Measurements from ENCODE around the gene FAAP100.

Gene FAAP100

DNA sequence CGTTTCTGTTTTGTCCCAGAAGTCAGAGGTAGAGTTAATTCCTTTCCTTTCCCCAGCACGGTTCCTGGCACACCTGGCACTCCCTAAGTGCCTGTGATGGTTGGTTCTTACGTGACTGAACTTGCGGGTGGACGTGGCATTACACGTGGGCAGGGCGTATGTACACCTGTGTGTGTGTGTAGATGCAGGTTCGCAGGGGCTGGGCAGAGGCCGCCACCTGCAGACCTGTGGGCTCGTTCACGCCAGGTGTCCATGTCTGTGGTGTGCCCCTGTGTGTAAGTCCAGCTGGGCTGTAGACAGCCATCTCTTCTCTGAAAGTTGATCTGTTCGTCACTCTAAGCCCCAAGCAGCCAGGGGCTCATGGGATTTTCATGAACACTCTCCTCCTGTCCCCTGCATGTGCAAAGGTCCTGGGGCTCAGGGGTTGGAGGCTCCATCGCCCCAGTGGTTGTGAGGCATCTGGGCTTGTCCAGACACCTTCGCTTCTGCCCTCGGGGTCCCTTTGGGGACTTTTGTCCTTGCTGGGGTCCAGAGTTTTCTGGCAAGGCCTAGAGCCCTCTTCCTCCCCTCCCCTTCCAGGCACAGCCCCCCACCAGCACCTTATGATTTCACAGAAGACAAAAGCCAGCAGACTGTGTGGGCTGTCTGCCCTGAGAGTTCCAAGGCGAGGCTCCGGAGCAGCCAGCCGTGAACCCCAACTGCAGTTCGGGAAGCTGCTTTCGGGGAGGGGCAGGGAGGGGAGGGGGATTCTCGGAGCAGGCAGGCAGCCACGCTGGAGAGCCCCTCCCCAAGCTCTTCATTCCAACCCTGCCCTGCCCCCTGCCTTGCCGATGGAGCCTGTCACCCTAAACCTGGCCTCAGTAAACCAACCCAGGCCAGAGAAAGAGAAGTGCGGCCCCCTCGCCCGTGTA, 29.4 kb downstream of the FAAP100 start:
- Histone ChIP-seq H3K9me3 (no peaks in the 10 kb centered on the region), H3K4me3 (ENCODE audit: low read depth, low read length) (no peak overlapping the region), H3K27me3 (peaks cover 5% of the 10 kb centered on the region), H3K4me1 (no peaks in the 10 kb centered on the region), H3K36me3 (no peaks in the 10 kb centered on the region)
- TF ChIP-seq, protein P1, sequence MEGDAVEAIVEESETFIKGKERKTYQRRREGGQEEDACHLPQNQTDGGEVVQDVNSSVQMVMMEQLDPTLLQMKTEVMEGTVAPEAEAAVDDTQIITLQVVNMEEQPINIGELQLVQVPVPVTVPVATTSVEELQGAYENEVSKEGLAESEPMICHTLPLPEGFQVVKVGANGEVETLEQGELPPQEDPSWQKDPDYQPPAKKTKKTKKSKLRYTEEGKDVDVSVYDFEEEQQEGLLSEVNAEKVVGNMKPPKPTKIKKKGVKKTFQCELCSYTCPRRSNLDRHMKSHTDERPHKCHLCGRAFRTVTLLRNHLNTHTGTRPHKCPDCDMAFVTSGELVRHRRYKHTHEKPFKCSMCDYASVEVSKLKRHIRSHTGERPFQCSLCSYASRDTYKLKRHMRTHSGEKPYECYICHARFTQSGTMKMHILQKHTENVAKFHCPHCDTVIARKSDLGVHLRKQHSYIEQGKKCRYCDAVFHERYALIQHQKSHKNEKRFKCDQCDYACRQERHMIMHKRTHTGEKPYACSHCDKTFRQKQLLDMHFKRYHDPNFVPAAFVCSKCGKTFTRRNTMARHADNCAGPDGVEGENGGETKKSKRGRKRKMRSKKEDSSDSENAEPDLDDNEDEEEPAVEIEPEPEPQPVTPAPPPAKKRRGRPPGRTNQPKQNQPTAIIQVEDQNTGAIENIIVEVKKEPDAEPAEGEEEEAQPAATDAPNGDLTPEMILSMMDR (IDR thresholded peaks at IDR 0.05; ENCODE audit: low read depth, low read length): peak; percentile 46; the same call in 1 of the 2 replicates
- peak; percentile 63 for DNase-seq

DNA sequence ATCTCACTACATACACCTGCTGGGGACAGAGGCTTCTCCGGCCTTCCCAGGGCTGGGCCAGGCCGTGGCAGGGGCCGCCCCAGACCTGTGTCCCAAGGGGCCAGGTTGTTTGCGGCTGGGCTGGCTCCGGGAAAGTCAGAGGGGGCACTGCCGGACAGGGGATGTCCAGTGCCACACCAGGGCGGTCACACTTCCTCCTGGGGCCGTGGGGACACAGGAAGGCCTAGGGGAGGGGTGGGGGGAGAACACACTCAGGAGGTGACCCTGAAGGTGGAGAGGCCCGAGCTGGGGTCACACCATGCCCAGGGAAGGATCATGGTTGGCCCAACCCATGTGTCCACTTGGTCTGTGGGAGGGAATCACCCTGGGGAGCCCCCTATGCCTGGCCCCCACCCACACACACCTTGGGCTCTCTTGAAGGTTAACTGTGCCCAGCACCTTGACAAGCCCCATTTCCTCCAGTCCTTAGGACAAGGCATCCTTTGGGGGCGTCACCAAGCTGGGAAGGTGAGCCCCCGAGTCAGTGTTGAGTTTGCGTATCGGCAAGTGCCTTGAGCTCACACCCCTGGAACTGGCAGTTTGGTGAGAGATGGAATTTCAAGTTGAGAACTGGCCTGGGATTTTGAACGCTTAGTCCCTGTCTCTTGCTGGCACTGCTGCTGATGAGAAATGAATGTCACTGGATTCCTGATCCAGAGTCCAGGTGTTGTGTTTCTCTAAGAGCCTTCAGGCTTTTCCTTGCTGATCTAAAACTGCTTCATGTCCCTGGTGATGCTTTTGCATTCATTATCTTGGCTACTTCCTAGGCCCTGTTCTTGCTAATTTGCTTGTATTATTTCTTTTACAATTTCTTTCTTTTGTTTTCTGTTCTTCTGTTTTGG, 31.9 kb downstream of the FAAP100 start:
- H3K27me3 ChIP-seq: no peaks in the 10 kb centered on the region
- no peaks in the 10 kb centered on the region for H3K9me3 ChIP-seq
- TF ChIP-seq, protein P1 (IDR thresholded peaks at IDR 0.05; ENCODE audit: low read depth, low read length): no peak
- H3K4me3 ChIP-seq (ENCODE audit: low read depth, low read length): no peak overlapping the region
- no peaks in the 10 kb centered on the region for H3K4me1 ChIP-seq
- no peaks in the 10 kb centered on the region for H3K36me3 ChIP-seq
- no peak for DNase-seq

DNA sequence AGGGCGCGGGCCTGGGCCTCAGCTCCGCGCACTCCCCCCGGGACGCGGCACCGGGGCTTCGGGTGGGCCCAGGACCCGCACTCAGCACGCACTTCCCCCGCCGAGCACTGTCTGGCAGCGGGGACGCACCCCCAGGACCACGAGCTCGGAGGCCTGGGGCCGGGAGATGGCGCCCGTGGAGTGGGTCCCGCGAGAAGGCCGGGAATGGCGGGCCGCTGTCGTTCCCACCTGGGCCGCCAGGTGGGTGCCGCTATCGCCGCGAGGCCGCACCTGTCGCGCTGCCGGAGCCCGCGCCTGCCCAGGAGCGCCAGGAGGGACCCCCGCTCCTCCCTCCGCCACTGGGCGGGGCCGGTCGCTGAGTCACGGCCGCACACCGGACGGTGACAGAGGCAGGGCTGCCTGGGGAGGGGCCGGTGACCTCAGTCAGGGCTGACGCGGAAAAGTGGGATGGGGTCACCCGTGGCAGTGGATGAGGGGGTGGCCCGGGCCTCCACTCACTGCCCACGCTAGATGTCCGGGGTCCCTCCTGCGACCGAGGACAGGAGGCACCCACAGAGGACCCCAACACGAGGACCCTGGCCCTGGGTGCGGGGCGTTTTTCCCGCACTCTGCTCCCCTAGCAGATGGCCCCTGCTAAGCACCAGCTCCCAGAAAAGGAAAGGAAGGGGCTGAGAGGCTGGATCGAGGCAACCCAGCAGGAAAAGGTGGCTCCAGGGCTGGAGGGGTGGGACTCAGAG, 32.7 kb downstream of the FAAP100 start:
- H3K36me3 ChIP-seq: no peaks in the 10 kb centered on the region
- TF ChIP-seq, protein P1 (IDR thresholded peaks at IDR 0.05; ENCODE audit: low read depth, low read length): no peak
- no peaks in the 10 kb centered on the region for H3K27me3 ChIP-seq
- no peak overlapping the region for H3K4me3 ChIP-seq (ENCODE audit: low read depth, low read length)
- no peaks in the 10 kb centered on the region for H3K4me1 ChIP-seq
- no peaks in the 10 kb centered on the region for H3K9me3 ChIP-seq
- no peak for DNase-seq

DNA sequence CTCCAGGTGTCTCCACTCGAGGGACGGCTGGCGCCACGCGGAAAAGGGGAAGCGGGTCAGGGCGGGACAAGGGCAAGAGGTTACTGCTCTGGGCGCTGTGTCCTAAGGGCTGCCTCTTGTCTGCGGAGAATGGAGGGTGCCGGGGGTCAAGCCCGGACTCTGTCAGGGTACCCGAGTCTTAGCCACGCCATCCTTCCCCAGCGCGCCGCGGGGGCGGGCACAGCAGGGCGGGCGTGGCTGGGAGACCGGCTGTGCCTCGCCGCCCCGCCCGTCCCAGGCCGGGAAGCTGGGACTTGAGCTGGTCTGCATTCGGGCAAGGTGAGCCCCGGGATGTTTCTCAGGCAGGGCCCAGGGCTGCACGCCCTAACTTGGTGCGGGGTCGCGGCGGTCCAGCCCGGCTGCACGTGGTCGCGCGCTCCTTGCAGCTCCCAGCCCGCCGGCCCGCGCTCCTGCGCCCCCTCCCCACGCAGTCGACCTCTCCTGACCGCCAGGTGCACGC, 33.3 kb downstream of the FAAP100 start:
- DNase-seq: no peak
- Histone ChIP-seq H3K27me3 (no peaks in the 10 kb centered on the region), H3K4me3 (ENCODE audit: low read depth, low read length) (no peak overlapping the region), H3K4me1 (no peaks in the 10 kb centered on the region), H3K36me3 (no peaks in the 10 kb centered on the region), H3K9me3 (no peaks in the 10 kb centered on the region)
- TF ChIP-seq, protein P1 (IDR thresholded peaks at IDR 0.05; ENCODE audit: low read depth, low read length): no peak

DNA sequence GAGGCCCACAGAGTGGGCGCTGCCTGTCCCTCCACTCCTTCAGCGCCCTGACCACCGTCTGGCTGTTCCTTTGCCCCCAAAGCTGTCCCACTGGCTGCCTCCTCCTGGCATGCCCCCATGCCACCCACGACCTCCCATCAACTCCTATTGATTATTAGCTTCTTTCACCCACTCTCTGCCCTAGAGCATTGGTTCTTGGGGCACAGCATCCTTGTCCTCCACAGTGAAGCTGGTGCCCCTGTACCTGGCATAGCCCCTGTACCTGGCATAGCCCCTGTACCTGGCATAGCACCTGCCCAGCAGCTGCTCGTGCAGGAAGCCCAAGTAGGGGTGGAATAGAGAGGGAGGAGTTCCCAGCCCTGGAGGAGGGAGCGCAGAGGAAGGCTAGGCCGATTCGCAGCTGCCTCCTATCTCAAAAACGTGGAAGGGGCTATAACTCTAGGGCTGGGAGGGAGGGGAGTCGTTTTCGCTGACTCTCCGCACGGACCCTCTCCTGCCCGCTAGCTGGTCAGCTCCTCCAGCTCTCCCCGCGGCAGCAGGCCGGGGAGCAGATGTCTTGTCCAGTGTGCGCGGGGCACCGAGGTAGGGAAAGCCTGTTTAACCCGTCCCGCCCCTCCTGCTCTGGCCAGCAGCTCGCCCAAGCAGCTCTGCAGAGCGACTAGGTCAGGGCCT, 33.9 kb downstream of the FAAP100 start:
- Histone ChIP-seq H3K4me3 (ENCODE audit: low read depth, low read length) (no peak overlapping the region), H3K36me3 (no peaks in the 10 kb centered on the region), H3K4me1 (no peaks in the 10 kb centered on the region), H3K9me3 (no peaks in the 10 kb centered on the region), H3K27me3 (no peaks in the 10 kb centered on the region)
- TF ChIP-seq, protein P1 (IDR thresholded peaks at IDR 0.05; ENCODE audit: low read depth, low read length): no peak
- DNase-seq: no peak

Data from BE2C (cell line).